ENCODE measurements around the gene ATP2A3.

The ATP2A3 gene

GRCh38 chr17:3925684-3926485 is 38.4 kb downstream of the ATP2A3 start:
- DNase-seq = no peak

- no peak for DNase-seq
Measured at GRCh38 chr17:3924512-3925350, 39.5 kb downstream of the ATP2A3 start.

GRCh38 chr17:3923466-3924190 is 40.6 kb downstream of the ATP2A3 start:
- DNase-seq = no peak

GRCh38 chr17:3922765-3923164 is 41.5 kb downstream of the ATP2A3 start:
- DNase-seq = no peak

- no peak for DNase-seq
Measured at GRCh38 chr17:3921502-3922319, 42.5 kb downstream of the ATP2A3 start.

- no peak for DNase-seq
Measured at GRCh38 chr17:3921006-3921405, 43.2 kb downstream of the ATP2A3 start.

GRCh38 chr17:3919123-3919624 is 45.1 kb downstream of the ATP2A3 start:
- DNase-seq = no peak

DNA sequence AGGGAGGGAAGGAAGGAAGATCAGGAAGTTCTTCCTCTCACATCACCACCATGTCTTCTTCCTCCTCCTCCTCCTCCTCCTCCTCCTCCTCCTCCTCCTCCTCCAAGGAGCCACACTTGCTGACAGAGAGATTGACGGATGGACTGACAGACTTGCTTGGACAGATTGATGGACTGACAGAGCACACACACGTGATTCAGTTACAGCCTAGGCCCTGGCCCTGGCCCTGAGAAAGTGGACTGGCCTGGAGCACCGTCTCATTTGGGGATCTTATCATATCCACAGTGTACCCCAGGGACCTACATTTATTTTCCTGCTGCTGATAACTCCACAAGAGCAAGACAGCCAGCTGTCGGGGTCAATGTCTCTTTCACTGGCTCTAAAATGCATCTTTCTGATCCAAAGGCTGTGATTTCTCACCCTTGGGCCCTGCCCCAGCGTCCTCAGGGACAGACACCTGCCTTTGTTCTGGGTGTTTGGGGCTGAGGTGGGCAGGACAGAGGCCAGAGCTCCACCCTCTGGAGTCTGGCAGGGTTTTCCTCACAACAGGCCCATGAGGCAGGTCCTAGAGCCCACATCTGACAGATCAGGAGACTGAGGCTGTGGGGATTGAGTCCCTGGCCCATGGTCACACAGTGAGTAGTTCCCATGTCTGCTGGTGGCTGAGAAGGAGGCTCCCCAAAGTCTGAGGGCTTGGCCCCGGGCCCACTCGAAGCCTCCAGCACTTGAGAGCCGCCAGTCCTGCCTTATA is 45.7 kb downstream of the ATP2A3 start:
- DNase-seq = no peak

- no peak for DNase-seq
Measured at GRCh38 chr17:3917391-3917931, 46.8 kb downstream of the ATP2A3 start.

DNA sequence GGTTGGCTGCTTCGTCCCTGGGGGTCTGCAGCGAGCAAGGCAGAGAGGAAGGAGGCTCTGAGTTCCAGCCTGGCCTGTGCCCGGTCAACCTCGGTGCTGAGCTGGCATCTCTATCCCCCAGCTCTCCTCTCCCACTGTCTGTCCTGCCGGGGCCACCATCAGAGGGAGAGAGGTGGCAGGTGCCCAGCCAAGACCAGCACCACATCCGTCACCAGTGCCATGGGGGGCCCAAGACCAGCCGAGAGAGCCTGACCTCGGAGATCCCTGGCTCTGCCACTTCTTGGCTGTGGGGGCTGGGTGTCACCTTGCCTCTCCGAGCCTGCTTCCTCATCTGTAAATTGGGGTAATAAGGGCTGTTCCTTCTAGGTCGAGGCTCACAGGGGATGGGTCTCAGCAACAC is 47.4 kb downstream of the ATP2A3 start:
- DNase-seq = no peak

DNA sequence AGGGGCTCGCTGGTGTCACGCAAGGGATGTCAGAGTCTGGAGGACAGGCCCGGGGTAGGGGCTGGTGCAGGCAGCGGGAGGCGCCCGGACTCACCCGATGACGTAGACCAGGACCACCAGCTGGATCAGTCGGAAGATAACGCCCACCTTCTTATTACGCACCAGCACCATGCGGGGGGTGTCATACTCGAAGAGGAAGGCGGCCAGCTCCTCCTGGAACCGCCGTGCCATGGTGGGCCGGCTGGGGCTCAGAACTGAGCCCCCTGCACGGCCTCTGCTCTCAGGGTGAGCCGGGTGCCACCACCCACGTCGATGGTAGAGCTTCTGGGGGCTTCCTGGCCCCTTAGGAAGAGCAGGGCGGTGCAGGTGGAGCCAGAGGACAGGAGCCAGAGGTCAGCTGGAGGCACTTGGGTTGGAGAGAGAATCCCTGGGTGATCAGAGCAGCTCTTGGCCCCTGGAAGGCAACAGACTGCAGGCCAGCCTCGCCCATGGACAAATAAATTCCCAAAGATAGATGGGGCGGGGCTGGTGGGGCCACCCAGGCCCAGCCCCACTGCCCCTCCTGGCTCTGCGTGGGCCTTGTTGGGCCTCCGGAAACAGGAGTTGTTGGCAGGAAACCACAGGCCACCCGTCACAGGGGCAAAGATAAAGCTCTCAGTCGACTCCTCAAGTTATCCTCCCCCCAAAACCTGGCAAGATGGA is 48.1 kb downstream of the ATP2A3 start, which contains the start of gene P2RX1:
Gene P2RX1, minus strand, starts transcription at position 471 of the 702 bp plus-strand sequence. Its CDS starts 240 bp downstream, at position 231.
- DNase-seq = no peak

- no peak for DNase-seq
Measured at GRCh38 chr17:3915581-3915994, 48.6 kb downstream of the ATP2A3 start.

DNA sequence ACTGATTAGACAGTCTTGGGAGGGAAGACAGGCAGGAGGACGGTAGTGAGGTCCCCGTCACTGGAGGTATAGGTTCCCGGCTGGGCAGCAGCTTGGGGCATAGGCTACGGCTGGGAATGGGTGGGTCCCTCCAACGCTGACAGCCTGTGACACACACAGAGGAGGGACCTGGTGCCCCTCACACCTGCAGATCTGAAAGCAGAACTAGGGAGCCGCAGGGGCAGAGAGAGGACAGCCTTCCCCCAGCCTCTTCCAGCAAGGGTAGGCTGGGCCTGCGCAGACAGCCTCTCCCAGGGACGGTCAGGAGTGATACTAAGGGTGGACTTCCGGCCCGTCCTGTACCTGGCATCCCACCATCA is 49.9 kb downstream of the ATP2A3 start:
- no peak for DNase-seq

DNA sequence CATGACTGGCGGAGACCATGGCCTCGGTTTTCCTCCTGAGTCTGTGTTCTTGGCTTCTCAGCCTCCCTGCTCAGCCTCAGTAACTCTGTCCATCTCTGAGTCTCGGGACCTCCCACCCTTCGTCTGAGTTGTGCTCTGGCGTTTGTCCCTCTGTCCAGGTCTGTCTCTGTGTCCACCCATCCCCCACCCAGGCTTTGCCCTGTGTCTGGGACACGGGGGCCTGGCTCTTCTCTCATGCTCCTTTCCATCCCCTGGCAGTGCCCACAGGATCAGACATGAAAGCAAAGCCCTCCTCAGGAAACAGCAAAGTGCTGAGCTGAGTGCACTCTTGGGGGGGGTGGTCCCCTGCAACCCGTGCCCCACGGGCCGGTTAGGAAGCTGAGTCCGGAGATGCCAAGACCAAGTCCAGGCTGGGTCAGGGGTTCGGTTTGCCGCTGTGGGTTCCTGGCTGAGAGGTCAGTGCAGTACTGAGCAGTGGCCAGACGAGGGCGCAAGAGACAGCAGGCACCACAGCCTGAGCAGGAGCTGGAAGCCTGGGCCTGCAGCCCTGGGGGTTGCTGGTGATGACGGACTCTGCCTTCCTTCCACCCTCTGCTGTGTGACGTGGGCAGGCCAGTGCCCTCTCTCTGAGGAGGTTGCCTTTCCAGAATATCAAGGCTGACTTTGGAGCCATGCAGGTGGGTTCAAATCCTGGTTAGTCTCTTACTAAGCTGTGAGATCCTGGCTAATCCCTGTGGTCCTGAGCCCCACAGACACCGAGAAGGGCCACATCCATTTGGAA is 50.5 kb downstream of the ATP2A3 start:
- DNase-seq = no peak

- DNase-seq = no peak
Measured at GRCh38 chr17:3912827-3913226, 51.4 kb downstream of the ATP2A3 start.

DNA sequence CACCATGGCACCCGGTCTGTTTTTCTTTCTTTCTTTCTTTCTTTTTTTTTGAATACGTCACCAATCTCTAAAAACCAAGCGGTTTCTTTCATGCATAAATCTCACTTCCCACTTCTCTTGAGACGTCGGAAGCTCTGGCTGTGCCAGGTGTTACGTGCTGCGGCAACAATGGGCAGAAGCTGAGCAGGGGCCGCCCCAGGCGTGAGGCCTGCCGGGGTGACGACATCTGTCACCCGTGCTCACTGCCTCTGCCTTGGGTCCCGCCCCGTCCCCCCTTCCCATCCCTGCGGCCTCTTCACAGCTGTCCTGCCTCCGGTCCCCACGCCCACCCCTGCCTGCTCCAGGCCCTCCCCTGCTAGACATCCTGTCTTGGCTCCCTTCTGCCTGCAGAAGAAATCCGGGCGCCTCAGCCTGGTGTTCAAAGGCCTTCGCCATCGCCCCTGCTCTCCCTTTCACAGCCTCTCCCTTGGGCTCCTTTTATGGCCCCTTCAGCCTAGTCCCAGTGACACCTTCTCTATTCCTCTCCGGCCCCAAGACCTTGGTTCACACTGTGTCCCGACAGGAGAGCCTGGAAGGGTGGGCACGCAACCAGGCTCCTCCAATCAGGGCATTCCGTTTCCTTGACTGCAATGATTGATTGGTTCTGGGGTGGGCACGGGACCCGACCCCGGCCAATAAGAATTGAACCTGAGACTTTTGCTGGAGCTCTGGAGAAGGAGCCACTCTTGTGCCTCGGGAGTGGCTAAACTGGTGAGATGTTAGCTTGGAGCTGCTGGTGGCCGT is 52.8 kb downstream of the ATP2A3 start:
- DNase-seq = peak; percentile 82

DNA sequence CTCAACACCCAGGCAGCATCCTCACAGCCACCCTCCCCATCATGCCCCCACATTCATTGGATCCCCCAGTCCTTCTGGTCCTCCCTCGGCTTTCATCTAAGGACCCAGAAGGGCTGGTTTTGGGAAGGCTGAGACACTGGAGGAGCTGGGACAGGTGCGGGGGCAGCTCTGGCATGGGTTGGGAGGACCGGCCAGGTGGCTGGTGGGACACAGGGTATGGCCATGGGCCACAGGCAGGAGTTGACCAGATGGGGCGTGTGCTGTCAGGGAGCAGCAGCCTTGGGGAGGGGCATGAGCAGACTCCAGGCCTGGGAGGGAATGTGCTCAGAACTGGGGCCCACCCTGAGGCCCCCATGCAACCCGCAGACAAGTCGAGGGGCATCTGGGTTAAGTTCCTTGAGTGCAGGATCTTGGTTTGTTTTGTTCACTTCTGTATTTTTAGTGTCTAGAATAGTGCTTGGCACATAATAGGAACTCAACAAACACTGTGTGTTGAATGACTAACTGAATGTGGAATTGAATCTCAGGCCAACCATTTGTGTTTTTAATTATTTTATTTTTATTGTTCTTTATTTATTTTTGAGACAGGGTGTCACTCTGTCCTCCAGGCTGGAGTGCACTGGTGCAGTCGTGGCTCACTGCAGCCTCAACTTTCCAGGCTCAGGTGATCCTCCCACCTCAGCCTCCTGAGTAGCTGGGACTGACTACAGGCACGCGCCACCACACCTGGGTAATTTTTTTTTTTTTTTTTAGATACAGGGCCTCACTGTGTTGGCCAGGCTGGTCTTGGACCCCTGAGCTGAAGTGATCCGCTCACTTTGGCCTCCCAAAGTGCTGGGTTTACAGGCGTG is 53.6 kb downstream of the ATP2A3 start:
- no peak for DNase-seq

DNA sequence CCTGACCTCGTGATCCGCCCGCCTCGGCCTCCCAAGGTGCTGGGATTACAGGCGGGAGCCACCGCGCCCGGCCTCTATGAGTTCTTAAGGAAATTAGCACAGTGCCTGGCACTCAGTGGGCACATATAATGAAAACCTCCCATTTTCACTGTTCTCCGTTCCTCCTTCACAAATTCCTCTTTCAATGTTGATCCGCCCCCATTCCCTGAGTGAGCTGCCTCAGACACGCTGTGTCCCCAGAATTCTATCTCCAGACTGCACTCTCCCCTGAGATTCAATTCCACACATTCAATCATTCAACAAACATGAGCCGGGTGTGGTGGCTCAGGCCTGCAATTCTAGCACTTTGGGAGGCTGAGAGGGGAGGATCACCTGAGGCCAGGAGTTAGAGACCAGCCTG is 55.0 kb downstream of the ATP2A3 start:
- no peak for DNase-seq
